GM19455 (cell line): ENCODE measurements around the gene TIMP2.
"Not testable (repeated sequence)": the region's sequence is repeated elsewhere in the genome, so short reads cannot be mapped to it uniquely, and the experiment has no call there.

Source experiments
- ATAC-seq: cut with Tn5 transposase; IDR thresholded peaks from one replicate; pipeline ENCODE4 v1.9.1; 2021; ENCODE audit not compliant: unreplicated experiment

The TIMP2 gene

GRCh38 chr17:78873519-78874340 is 51.5 kb downstream of the TIMP2 start:
- ATAC-seq = no peak

GRCh38 chr17:78872486-78872885 is 52.7 kb downstream of the TIMP2 start:
- no peak for ATAC-seq

GRCh38 chr17:78870621-78871020 is 54.6 kb downstream of the TIMP2 start:
- ATAC-seq = no peak

GRCh38 chr17:78868391-78868790 is 56.8 kb downstream of the TIMP2 start:
- no peak for ATAC-seq

- not testable (repeated sequence) for ATAC-seq
Observed at GRCh38 chr17:78867046-78867445, 58.1 kb downstream of the TIMP2 start.

- ATAC-seq = no peak
Observed at GRCh38 chr17:78865682-78866390, 59.4 kb downstream of the TIMP2 start.

GRCh38 chr17:78864117-78864516 is 61.1 kb downstream of the TIMP2 start:
- ATAC-seq = no peak

GRCh38 chr17:78862073-78863023 is 62.8 kb downstream of the TIMP2 start:
- ATAC-seq = no peak

- ATAC-seq = no peak
Observed at GRCh38 chr17:78861229-78861628, 64.0 kb downstream of the TIMP2 start.

GRCh38 chr17:78859051-78859450 is 66.1 kb downstream of the TIMP2 start:
- no peak for ATAC-seq

- ATAC-seq = no peak
Observed at GRCh38 chr17:78857266-78857665, 67.9 kb downstream of the TIMP2 start.

GRCh38 chr17:78855561-78856165 is 69.5 kb downstream of the TIMP2 start:
- ATAC-seq = no peak

GRCh38 chr17:78854508-78854907 is 70.7 kb downstream of the TIMP2 start:
- no peak for ATAC-seq

GRCh38 chr17:78853926-78854394 is 71.2 kb downstream of the TIMP2 start:
- ATAC-seq = no peak

- ATAC-seq = no peak
Observed at GRCh38 chr17:78852709-78853121, 72.5 kb downstream of the TIMP2 start.

GRCh38 chr17:78849026-78849425 is 76.2 kb downstream of the TIMP2 start:
- no peak for ATAC-seq

- no peak for ATAC-seq
Observed at GRCh38 chr17:78847052-78847451, 78.1 kb downstream of the TIMP2 start.

- no peak for ATAC-seq
Observed at GRCh38 chr17:78844301-78845005, 80.7 kb downstream of the TIMP2 start.

GRCh38 chr17:78842881-78843565 is 82.2 kb downstream of the TIMP2 start:
- ATAC-seq = no peak
